Bone marrow (tissue), 2 donors: ENCODE results near the gene SCNN1A.
A peak's percentile ranks its signal among the peaks of the same experiment; 100 is the strongest.
"Not testable (repeated sequence)": the region's sequence is repeated elsewhere in the genome, so short reads cannot be mapped to it uniquely, and the experiment has no call there.

Experiments used
- DNase-seq, 2 donors: peaks; one replicate each; lab custom pipeline; 2025; lab: John Stamatoyannopoulos, UW

The SCNN1A gene

GRCh38 chr12:6347367-6348338 is 27.7 kb downstream of the SCNN1A start:
- DNase-seq: peak in 1 of 2 donors; percentile 83

GRCh38 chr12:6346942-6347341 is 28.4 kb downstream of the SCNN1A start:
- DNase-seq: no peak

GRCh38 chr12:6346235-6346832 is 29.0 kb downstream of the SCNN1A start:
- no peak for DNase-seq

- DNase-seq: peak; percentile 48 to 68
Measured at GRCh38 chr12:6345319-6346091, 29.9 kb downstream of the SCNN1A start.

- not testable (repeated sequence) for DNase-seq
Measured at GRCh38 chr12:6344101-6344660, 31.2 kb downstream of the SCNN1A start.

- no peak for DNase-seq
Measured at GRCh38 chr12:6343518-6343917, 31.8 kb downstream of the SCNN1A start.

- no peak for DNase-seq
Measured at GRCh38 chr12:6342140-6342889, 33.0 kb downstream of the SCNN1A start.

- peak; percentile 70 to 83 for DNase-seq
Measured at GRCh38 chr12:6341417-6342139, 33.8 kb downstream of the SCNN1A start, which contains the start of gene TNFRSF1A. Gene TNFRSF1A, minus strand, starts transcription at chr12:6342076. Its CDS starts 262 bp downstream, at chr12:6341814.

- peak in 1 of 2 donors; percentile 52 for DNase-seq
Measured at GRCh38 chr12:6340745-6341416, 34.5 kb downstream of the SCNN1A start.

- DNase-seq: no peak
Measured at GRCh38 chr12:6340032-6340638, 35.2 kb downstream of the SCNN1A start.

- no peak for DNase-seq
Measured at GRCh38 chr12:6338955-6339354, 36.4 kb downstream of the SCNN1A start.

- DNase-seq: not testable (repeated sequence)
Measured at GRCh38 chr12:6338536-6338935, 36.8 kb downstream of the SCNN1A start.

GRCh38 chr12:6337958-6338433 is 37.4 kb downstream of the SCNN1A start:
- no peak for DNase-seq

- peak; percentile 70 to 89 for DNase-seq
Measured at GRCh38 chr12:6336889-6337853, 38.2 kb downstream of the SCNN1A start.

- DNase-seq: peak; percentile 87 to 98
Measured at GRCh38 chr12:6336079-6336888, 39.1 kb downstream of the SCNN1A start.

GRCh38 chr12:6335451-6336078 is 39.8 kb downstream of the SCNN1A start:
- peak; percentile 88 to 93 for DNase-seq
